ENCODE data around the gene YTHDC2.

GRCh38 chr5:113600255-113600905 lies 86.9 kb downstream of the YTHDC2 start:
- TF ChIP-seq CTCF (IDR thresholded peaks at IDR 0.05), result no peak
- TF ChIP-seq POLR2A (IDR thresholded peaks at IDR 0.05), result no peak
